GM18517 (cell line): ENCODE measurements around the gene NPAS2.

Experiments used
- ATAC-seq: cut with Tn5 transposase; IDR thresholded peaks from one replicate; pipeline ENCODE4 v1.9.1; 2021; ENCODE audit warnings: mild to moderate bottlenecking, moderate library complexity; ENCODE audit not compliant: unreplicated experiment

NPAS2 gene

DNA sequence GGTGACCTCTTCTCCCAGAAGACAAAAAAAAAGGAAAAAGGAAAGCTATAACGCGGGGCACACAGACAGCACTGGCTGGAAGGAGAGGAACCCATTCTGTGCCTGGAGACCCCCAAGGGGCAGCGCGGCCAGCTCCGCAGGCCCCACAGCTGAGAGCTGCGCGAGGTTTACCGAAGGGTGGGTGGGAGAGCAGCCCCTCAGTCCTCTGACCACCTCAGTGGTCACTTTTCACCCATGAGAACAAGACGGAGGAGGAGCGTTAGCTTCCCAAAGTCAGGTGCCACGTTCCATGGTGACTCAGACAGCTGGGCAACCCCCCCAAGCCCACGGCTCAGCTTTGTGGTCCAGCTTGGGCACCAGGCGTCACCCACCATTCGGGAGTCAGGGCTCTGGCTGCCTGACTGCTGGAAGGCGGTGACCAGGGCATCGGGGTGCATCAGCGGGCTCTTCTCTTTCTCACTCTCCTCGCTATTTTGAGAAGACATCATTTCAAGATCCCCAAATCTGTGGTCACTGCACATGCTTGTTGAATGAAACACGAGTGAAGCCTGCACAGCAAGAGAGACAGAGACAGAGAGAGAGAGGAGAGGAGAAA lies 217.3 kb downstream of the NPAS2 start:
- ATAC-seq, result no peak

DNA sequence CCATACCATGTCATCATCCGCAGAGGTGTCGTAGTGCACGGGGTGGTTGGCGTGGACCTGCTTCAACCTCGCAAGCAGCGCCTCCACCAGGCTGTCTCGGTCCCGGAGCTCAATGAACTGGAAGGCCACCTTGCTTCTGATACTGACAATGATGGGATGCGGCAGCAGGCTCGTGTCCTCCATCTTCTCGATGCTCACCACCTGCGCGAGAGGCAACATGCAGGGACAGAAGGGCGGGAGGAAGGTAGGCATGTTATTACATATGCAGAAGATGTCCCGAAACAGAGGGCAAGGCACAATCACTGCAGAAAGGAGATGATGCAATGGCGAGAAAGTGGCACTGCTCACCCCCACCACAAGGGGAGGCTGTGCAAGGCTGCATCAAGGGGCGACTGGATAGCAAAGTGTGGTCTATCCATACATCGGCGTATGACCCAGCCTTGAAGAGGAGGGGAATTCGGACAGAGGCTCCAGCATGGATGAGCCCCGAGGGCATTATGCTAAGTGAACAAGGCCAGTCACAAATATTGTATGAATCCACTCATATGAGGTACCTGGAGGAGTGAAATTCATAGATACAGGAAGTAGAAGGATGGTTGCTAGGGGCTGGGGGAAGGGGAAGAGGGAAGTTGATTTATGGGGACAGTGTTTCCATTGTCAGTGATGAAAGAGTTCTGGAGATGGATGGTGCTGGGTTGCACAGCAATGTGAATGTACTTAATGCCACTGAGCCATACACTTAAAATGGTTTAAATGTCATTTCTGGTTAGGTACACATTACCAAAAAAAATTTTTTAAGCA lies 218.7 kb downstream of the NPAS2 start:
- no peak for ATAC-seq

DNA sequence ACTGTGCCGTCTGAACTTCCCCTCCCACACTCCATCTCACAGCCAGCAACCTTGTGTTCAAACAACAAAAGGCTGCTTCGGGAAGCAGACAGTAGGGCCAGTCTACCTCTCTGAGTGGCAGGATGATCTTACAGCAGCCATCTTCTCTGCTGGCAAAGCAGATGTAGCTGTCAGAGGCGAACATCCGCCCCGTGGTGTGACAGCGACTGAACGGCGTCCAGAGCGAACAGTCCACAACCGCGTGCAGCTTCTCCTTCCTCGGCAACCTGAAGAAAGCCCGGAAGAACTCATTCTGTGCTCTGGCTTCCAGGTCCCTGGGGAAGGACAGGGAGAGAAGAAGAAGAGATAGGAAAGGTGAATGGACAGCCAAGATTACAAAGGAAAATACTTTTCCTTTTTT lies 220.1 kb downstream of the NPAS2 start:
- ATAC-seq, result no peak

GRCh38 chr2:101040761-101041160 lies 220.8 kb downstream of the NPAS2 start:
- ATAC-seq, result no peak

- no peak for ATAC-seq
These were observed 221.5 kb downstream of the NPAS2 start for GRCh38 chr2:101041413-101041812.

GRCh38 chr2:101045330-101045729 lies 225.4 kb downstream of the NPAS2 start:
- no peak for ATAC-seq
